Astrocyte of the cerebellum (primary cell): ENCODE data around the gene TBCB.
"Not testable (repeated sequence)": the region's sequence is repeated elsewhere in the genome, so short reads cannot be mapped to it uniquely, and the experiment has no call there.

ENCODE experiments used
- DNase-seq: peaks from one replicate; pipeline ENCODE4 v3.0.0-alpha.2; 2011; ENCODE audit warnings: low read depth
- H3K4me3 ChIP-seq: 2 replicates; pipeline ENCODE4 v1.5.1; 2011; ENCODE audit warnings: mild to moderate bottlenecking, low read depth, low read length, moderate library complexity
- in situ Hi-C: cut with HindIII; loops from 2 replicates; pipeline ENCODE4 v1.10.0; 2017; ENCODE audit warnings: low sequenced_read_pairs
- TF ChIP-seq, protein P1 (sequence below): IDR thresholded peaks from 2 replicates; pipeline ENCODE4 v1.5.1; 2012; ENCODE audit warnings: low read length, low read depth, moderate library complexity, mild to moderate bottlenecking; ENCODE audit errors: missing control alignments

TBCB gene

DNA sequence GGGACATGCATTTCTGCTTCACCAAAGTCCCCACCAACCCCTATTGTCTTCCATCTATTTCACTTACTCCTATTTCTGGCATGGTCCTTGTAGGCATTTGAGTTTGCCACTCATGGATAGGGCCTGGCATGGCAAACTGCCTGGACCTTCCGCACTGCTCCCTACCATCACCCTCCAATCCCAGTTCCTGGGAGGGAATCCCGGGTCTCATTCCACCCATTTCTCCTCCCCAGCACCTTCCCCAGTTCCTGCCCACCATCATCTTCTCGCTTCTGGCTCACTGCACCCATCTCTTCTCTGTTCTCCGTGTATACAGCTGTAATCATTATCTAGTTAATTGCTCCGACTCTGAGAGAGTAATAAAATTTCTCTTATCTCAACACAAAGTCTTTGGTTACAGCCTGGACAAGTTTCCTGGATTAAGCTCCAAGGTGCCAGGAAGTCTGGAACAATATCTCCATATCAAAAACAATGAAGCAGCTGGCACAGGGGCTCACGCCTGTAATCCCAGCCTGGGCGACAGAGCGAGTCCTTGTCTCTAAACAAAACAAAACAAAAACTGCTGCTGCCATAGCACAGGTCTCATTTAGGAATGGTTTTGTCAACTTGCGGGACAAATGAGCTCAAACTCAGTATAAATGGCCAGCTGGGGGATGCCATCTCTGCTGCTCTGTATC lies 54.0 kb downstream of the TBCB start:
- TF ChIP-seq, protein P1, sequence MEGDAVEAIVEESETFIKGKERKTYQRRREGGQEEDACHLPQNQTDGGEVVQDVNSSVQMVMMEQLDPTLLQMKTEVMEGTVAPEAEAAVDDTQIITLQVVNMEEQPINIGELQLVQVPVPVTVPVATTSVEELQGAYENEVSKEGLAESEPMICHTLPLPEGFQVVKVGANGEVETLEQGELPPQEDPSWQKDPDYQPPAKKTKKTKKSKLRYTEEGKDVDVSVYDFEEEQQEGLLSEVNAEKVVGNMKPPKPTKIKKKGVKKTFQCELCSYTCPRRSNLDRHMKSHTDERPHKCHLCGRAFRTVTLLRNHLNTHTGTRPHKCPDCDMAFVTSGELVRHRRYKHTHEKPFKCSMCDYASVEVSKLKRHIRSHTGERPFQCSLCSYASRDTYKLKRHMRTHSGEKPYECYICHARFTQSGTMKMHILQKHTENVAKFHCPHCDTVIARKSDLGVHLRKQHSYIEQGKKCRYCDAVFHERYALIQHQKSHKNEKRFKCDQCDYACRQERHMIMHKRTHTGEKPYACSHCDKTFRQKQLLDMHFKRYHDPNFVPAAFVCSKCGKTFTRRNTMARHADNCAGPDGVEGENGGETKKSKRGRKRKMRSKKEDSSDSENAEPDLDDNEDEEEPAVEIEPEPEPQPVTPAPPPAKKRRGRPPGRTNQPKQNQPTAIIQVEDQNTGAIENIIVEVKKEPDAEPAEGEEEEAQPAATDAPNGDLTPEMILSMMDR, result no peak
- no peak overlapping the region for H3K4me3 ChIP-seq
- DNase-seq, result no peak
- in situ Hi-C loops, result no loop called here

DNA sequence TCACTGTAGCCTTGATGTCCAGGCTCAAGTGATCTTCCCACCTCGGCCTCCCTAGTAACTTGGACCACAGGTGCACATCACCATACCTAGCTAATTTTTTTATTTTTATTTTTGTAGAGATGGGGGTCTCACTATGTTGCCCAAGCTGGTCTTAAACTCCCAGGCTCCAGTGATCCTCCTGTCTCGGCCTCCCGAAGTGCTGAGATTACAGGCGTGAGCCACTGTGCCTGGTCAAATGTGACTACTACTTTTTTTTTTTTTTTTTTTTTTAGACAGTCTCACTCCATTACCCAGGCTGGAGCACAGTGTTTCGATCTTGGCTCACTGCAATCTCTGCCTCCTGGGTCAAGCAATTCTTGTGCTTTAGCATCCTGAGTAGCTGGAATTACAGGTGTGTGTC lies 57.6 kb downstream of the TBCB start:
- no peak overlapping the region for H3K4me3 ChIP-seq
- DNase-seq, result no peak
- in situ Hi-C loops, result no loop called here
- TF ChIP-seq, protein P1, result no peak

DNA sequence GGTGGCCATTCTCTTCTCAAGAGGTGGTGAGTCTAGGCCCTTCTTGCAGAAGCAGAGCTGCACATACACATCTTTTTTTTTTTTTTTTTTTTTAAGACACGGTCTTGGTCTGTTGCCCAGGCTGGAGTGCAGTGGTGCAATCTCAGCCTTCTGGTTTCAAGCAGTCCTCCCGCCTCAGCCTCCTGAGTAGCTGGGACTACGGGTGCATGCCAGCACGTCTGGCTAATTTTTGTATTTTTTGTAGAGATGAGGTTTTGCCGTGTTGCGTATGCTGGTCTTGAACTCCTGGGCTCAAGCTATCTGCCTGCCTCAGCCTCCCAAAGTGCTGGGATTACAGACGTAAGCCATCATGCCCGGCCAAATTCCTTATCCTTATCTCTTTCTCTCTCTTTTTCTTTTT lies 58.6 kb downstream of the TBCB start:
- in situ Hi-C loops, H3K4me3 ChIP-seq, DNase-seq: not testable (repeated sequence)
